Stomach (tissue), 9 donors: ENCODE results near the gene ITPR1. TPM values are rescaled to one million over a fixed set of nuclear protein-coding genes. Genes with fewer than 3 reads are reported as not detected.

ENCODE experiments used
- DNase-seq, 2 donors: peaks; one replicate each; pipeline versions ENCODE4 v3.0.0 to v3.0.0-alpha.2; 2013 to 2019
- H3K27ac ChIP-seq, 5 donors: fragments of 200-600 bp in 4 of 5; sonication (generic) in 4 of 5; one replicate each; pipeline ENCODE4 v1.5.1; 2013 to 2019; ENCODE audit warnings: mild to moderate bottlenecking in 1 of 5, moderate library complexity in 1 of 5
- H3K27me3 ChIP-seq, 3 donors: fragments of 200-600 bp; sonication (generic); one replicate each; pipeline ENCODE4 v1.5.1; 2017 to 2019; ENCODE audit warnings: mixed run types in 1 of 3
- H3K36me3 ChIP-seq, 4 donors: fragments of 200-600 bp; sonication (generic); 1 replicate in 3 of 4; 2 replicates in 1 of 4; pipeline ENCODE4 v1.5.1; 2016 to 2019
- H3K4me1 ChIP-seq, 4 donors: fragments of 200-600 bp; sonication (generic); one replicate each; pipeline ENCODE4 v1.5.1; 2016 to 2019
- H3K4me3 ChIP-seq, 4 donors: fragments of 200-600 bp; sonication (generic) in 3 of 4; one replicate each; pipeline ENCODE4 v1.5.1; 2016 to 2019; ENCODE audit warnings: mild to moderate bottlenecking in 1 of 4
- H3K9me3 ChIP-seq, 4 donors: fragments of 200-600 bp; sonication (generic); one replicate each; pipeline ENCODE4 v1.5.1; 2016 to 2019
- EP300 ChIP-seq: sonication (generic); formaldehyde crosslinking; IDR thresholded peaks from one replicate; pipeline ENCODE4 v1.6.1; 2017; ENCODE audit warnings: antibody characterized with exemption
- POLR2A ChIP-seq, 4 donors: fragments of 450-650 bp; IDR thresholded peaks; one replicate each; pipeline ENCODE4 v1.6.1; 2016; ENCODE audit warnings: antibody characterized with exemption in 4 of 4, control low read depth in 2 of 4, mild to moderate bottlenecking in 1 of 4, moderate library complexity in 1 of 4
- POLR2AphosphoS5 ChIP-seq, 3 donors: sonication (generic); formaldehyde crosslinking; IDR thresholded peaks; one replicate each; pipeline ENCODE4 v1.6.1; 2016; ENCODE audit warnings: antibody characterized with exemption in 3 of 3
- WGBS, 5 donors: extraction: QIAGEN DNeasy Blood & Tissue Kit in 3 of 5; methylation state at CpG; one replicate each; pipeline versions ENCODE4 v1.1.5 to v1.1.7; 2013 to 2018; 5-methylcytosine and 5-hydroxymethylcytosine counted together
- intact Hi-C: fragments of 100-400 bp; cut with DNase I; formaldehyde crosslinking; loops from one replicate; pipeline ENCODE4 v1.15.1; 2023; ENCODE audit warnings: low total_unique reads
- polyA plus RNA-seq, 3 donors: library from polyadenylated mRNA; stranded (reverse); fragments of 200-250 nt; gene quantifications; one replicate each; pipeline ENCODE4 v1.2.3, GENCODE V29; 2013
- total RNA-seq, 5 donors: library from RNA; depleted of rRNA; stranded (reverse); fragments of >200 nt; gene quantifications; one replicate each; pipeline versions ENCODE4 v1.1.0 to v1.2.3, GENCODE V29; 2014 to 2016
- TF ChIP-seq, protein P1 (sequence below), 7 experiments: fragments of 450-650 bp in 4 of 7; fragments of 200-600 bp in 3 of 7; sonication (generic) in 3 of 7; IDR thresholded peaks; one replicate each; pipeline ENCODE4 v1.5.1; 2016 to 2019; ENCODE audit warnings: antibody characterized with exemption in 7 of 7, control low read depth in 2 of 7, mild to moderate bottlenecking in 1 of 7
- donor health status: healthy with polysubstance abuse.
- donor health status: Bipolar disorder and iron deficiency.
- donor health status: healthy.

Gene ITPR1
- total and polyA plus RNA-seq, 8 donors: 6.6 to 192 (median 32.9) TPM

DNA sequence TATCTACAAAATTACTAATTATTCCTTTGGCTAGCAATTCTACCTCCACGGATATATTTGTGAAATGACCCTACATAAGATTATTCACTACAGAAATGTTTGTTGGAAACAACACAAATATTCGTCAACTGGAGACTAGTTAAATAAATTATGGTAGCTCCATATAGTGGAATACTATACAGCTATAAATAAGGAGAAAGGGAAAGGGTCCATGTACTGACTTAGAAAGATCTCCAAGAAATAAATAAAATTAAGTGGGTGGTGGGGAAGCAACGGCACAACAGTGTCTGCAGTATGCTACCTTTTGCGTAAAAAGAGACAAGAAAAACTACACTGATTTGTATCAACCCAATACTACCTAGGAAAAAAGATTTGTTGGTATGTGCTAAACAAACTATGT is 389.4 kb downstream of the ITPR1 start:
- intact Hi-C loops: no loop called here
- Histone ChIP-seq H3K4me3 (no peak overlapping the region), H3K36me3 (no peaks in the 10 kb centered on the region), H3K27ac (no peak overlapping the region), H3K4me1 (no peaks in the 10 kb centered on the region), H3K27me3 (no peaks in the 10 kb centered on the region), H3K9me3 (no peaks in the 10 kb centered on the region)
- WGBS, 5 donors: 94 to 96% (median 96%) methylated on average over 4 of the region's 4 CpGs
- DNase-seq: no peak
- TF ChIP-seq EP300 (no peak), POLR2AphosphoS5 (IDR thresholded peaks at IDR 0.05) (no peak), POLR2A (IDR thresholded peaks at IDR 0.05) (no peak)
- TF ChIP-seq, protein P1, sequence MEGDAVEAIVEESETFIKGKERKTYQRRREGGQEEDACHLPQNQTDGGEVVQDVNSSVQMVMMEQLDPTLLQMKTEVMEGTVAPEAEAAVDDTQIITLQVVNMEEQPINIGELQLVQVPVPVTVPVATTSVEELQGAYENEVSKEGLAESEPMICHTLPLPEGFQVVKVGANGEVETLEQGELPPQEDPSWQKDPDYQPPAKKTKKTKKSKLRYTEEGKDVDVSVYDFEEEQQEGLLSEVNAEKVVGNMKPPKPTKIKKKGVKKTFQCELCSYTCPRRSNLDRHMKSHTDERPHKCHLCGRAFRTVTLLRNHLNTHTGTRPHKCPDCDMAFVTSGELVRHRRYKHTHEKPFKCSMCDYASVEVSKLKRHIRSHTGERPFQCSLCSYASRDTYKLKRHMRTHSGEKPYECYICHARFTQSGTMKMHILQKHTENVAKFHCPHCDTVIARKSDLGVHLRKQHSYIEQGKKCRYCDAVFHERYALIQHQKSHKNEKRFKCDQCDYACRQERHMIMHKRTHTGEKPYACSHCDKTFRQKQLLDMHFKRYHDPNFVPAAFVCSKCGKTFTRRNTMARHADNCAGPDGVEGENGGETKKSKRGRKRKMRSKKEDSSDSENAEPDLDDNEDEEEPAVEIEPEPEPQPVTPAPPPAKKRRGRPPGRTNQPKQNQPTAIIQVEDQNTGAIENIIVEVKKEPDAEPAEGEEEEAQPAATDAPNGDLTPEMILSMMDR (IDR thresholded peaks at IDR 0.05): no peak

- Histone ChIP-seq H3K4me1 (no peaks in the 10 kb centered on the region), H3K27ac (no peak overlapping the region), H3K9me3 (no peaks in the 10 kb centered on the region), H3K36me3 (no peaks in the 10 kb centered on the region), H3K27me3 (no peaks in the 10 kb centered on the region), H3K4me3 (no peak overlapping the region)
- DNase-seq: no peak
- WGBS, 5 donors: 79 to 97% (median 95%) methylated on average over 3 of the region's 3 CpGs
- intact Hi-C loops: no loop called here
- TF ChIP-seq POLR2A (IDR thresholded peaks at IDR 0.05): no peak
- no peak for TF ChIP-seq POLR2AphosphoS5 (IDR thresholded peaks at IDR 0.05)
- TF ChIP-seq, protein P1 (IDR thresholded peaks at IDR 0.05): no peak
- TF ChIP-seq EP300: no peak
Measured at GRCh38 chr3:4883011-4883410, 389.9 kb downstream of the ITPR1 start.

DNA sequence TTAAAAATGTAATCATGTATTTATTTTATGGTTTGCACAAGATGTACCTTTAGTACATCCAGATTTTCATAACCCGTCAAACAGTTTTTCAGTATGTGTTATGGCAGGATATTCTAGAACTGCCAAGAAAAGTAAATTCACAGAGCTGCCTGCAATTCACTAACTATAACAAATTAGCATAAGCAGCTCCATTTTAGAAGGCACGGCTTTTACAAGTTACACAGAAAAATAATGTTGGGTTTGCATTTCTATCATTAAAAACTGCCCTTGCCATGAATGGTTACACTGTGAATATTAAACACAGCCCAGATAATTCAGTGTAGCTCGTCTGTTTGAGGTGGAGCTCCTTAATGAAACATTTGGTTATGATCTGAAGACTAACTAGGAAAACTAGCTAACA is 391.7 kb downstream of the ITPR1 start:
- intact Hi-C loops: no loop called here
- 32 to 56% (median 45%) methylated on average over 3 of the region's 3 CpGs for WGBS, 5 donors

GRCh38 chr3:4885316-4885715 is 392.2 kb downstream of the ITPR1 start:
- intact Hi-C loops: no loop called here
- no peak overlapping the region for H3K27ac ChIP-seq
- WGBS, 5 donors: 35 to 63% (median 54%) methylated on average over 3 of the region's 3 CpGs

More for the DNA sequence above, 391.7 kb downstream of the ITPR1 start:
- H3K9me3 ChIP-seq: no peaks in the 10 kb centered on the region
- no peaks in the 10 kb centered on the region for H3K4me1 ChIP-seq
- H3K27me3 ChIP-seq: no peaks in the 10 kb centered on the region
- H3K27ac ChIP-seq: no peak overlapping the region
- H3K36me3 ChIP-seq: no peaks in the 10 kb centered on the region
- TF ChIP-seq POLR2AphosphoS5 (IDR thresholded peaks at IDR 0.05) (no peak), POLR2A (IDR thresholded peaks at IDR 0.05) (no peak), EP300 (no peak)
- TF ChIP-seq, protein P1 (IDR thresholded peaks at IDR 0.05): no peak
- no peak overlapping the region for H3K4me3 ChIP-seq
- DNase-seq: no peak

More at GRCh38 chr3:4885316-4885715, 392.2 kb downstream of the ITPR1 start:
- H3K4me1 ChIP-seq: no peaks in the 10 kb centered on the region
- no peaks in the 10 kb centered on the region for H3K36me3 ChIP-seq
- DNase-seq: no peak
- H3K9me3 ChIP-seq: no peaks in the 10 kb centered on the region
- H3K27me3 ChIP-seq: no peaks in the 10 kb centered on the region
- no peak overlapping the region for H3K4me3 ChIP-seq
- TF ChIP-seq, protein P1 (IDR thresholded peaks at IDR 0.05): no peak
- no peak for TF ChIP-seq EP300
- no peak for TF ChIP-seq POLR2A (IDR thresholded peaks at IDR 0.05)
- TF ChIP-seq POLR2AphosphoS5 (IDR thresholded peaks at IDR 0.05): no peak
